ENCODE measurements around the gene SCRN3.
"Not testable (repeated sequence)": the region's sequence is repeated elsewhere in the genome, so short reads cannot be mapped to it uniquely, and the experiment has no call there.

SCRN3 gene

GRCh38 chr2:174389542-174389941 lies 6.0 kb upstream of the SCRN3 start:
- Mint-ChIP-seq H3K27ac (no peak overlapping the region), H3K27me3 (no peaks in the 10 kb centered on the region), H3K4me1 (peaks cover 30% of the 10 kb centered on the region), H3K36me3 (ENCODE audit: low read depth) (peaks cover 36% of the 10 kb centered on the region), H3K4me3 (no peak overlapping the region), H3K9me3 (no peaks in the 10 kb centered on the region)
- DNase-seq, result no peak
- no peak for ATAC-seq

- not testable (repeated sequence) for H3K4me3 Mint-ChIP-seq, DNase-seq, ATAC-seq, H3K27me3 Mint-ChIP-seq, H3K9me3 Mint-ChIP-seq, H3K27ac Mint-ChIP-seq
- peaks cover 34% of the 10 kb centered on the region for H3K36me3 Mint-ChIP-seq (ENCODE audit: low read depth)
- H3K4me1 Mint-ChIP-seq, result peaks cover 34% of the 10 kb centered on the region
Measured at GRCh38 chr2:174390303-174390702, 5.2 kb upstream of the SCRN3 start.

- DNase-seq, result no peak
- Mint-ChIP-seq H3K27ac (no peak overlapping the region), H3K27me3 (no peaks in the 10 kb centered on the region), H3K4me3 (no peak overlapping the region), H3K36me3 (ENCODE audit: low read depth) (peaks cover 21% of the 10 kb centered on the region), H3K4me1 (peaks cover 41% of the 10 kb centered on the region), H3K9me3 (no peaks in the 10 kb centered on the region)
- no peak for ATAC-seq
Measured at GRCh38 chr2:174392706-174393105, 2.8 kb upstream of the SCRN3 start.

- Mint-ChIP-seq H3K27ac (peak overlapping the region; percentile 88), H3K27me3 (no peaks in the 10 kb centered on the region), H3K4me1 (peaks cover 36% of the 10 kb centered on the region), H3K4me3 (peak overlapping the region; percentile 95), H3K9me3 (no peaks in the 10 kb centered on the region), H3K36me3 (ENCODE audit: low read depth) (peaks cover 13% of the 10 kb centered on the region)
- ATAC-seq (no peak), DNase-seq (no peak)
Measured at GRCh38 chr2:174395969-174396630, 570 bp downstream of the SCRN3 start.

- no peak overlapping the region for H3K27ac Mint-ChIP-seq
- DNase-seq (no peak), ATAC-seq (no peak)
- H3K9me3 Mint-ChIP-seq, result no peaks in the 10 kb centered on the region
- H3K36me3 Mint-ChIP-seq (ENCODE audit: low read depth), result peaks cover 9% of the 10 kb centered on the region
- H3K27me3 Mint-ChIP-seq, result no peaks in the 10 kb centered on the region
- H3K4me3 Mint-ChIP-seq, result no peak overlapping the region
- H3K4me1 Mint-ChIP-seq, result peaks cover 28% of the 10 kb centered on the region
Measured at GRCh38 chr2:174397773-174398172, 2.2 kb downstream of the SCRN3 start.

GRCh38 chr2:174399171-174399570 lies 3.6 kb downstream of the SCRN3 start:
- Mint-ChIP-seq H3K9me3 (no peaks in the 10 kb centered on the region), H3K4me1 (peaks cover 19% of the 10 kb centered on the region), H3K36me3 (ENCODE audit: low read depth) (peaks cover 12% of the 10 kb centered on the region), H3K27ac (no peak overlapping the region), H3K4me3 (no peak overlapping the region), H3K27me3 (no peaks in the 10 kb centered on the region)
- DNase-seq (no peak), ATAC-seq (no peak)

- Mint-ChIP-seq H3K4me3 (no peak overlapping the region), H3K9me3 (no peaks in the 10 kb centered on the region), H3K27ac (no peak overlapping the region), H3K27me3 (no peaks in the 10 kb centered on the region), H3K4me1 (peaks cover 12% of the 10 kb centered on the region), H3K36me3 (ENCODE audit: low read depth) (peaks cover 12% of the 10 kb centered on the region)
- DNase-seq (no peak), ATAC-seq (no peak)
Measured at GRCh38 chr2:174400853-174401252, 5.3 kb downstream of the SCRN3 start.

GRCh38 chr2:174403628-174404027 lies 8.1 kb downstream of the SCRN3 start:
- no peak for DNase-seq
- H3K27ac Mint-ChIP-seq, result no peak overlapping the region
- H3K4me3 Mint-ChIP-seq, result no peak overlapping the region
- no peaks in the 10 kb centered on the region for H3K27me3 Mint-ChIP-seq
- ATAC-seq, result no peak
- peaks cover under 1% of the 10 kb centered on the region for H3K4me1 Mint-ChIP-seq
- H3K9me3 Mint-ChIP-seq, result no peaks in the 10 kb centered on the region
- H3K36me3 Mint-ChIP-seq (ENCODE audit: low read depth), result peaks cover 14% of the 10 kb centered on the region

GRCh38 chr2:174410039-174410438 lies 14.5 kb downstream of the SCRN3 start:
- not testable (repeated sequence) for H3K4me3 Mint-ChIP-seq, H3K27me3 Mint-ChIP-seq, H3K4me1 Mint-ChIP-seq, ATAC-seq, H3K9me3 Mint-ChIP-seq, H3K27ac Mint-ChIP-seq, DNase-seq
- peaks cover 11% of the 10 kb centered on the region for H3K36me3 Mint-ChIP-seq (ENCODE audit: low read depth)

GRCh38 chr2:174412256-174412655 lies 16.7 kb downstream of the SCRN3 start:
- no peak for DNase-seq
- no peaks in the 10 kb centered on the region for H3K4me1 Mint-ChIP-seq
- H3K36me3 Mint-ChIP-seq (ENCODE audit: low read depth), result peaks cover 10% of the 10 kb centered on the region
- H3K27ac Mint-ChIP-seq, result no peak overlapping the region
- no peak overlapping the region for H3K4me3 Mint-ChIP-seq
- no peak for ATAC-seq
- H3K27me3 Mint-ChIP-seq, result no peaks in the 10 kb centered on the region
- no peaks in the 10 kb centered on the region for H3K9me3 Mint-ChIP-seq

- Mint-ChIP-seq H3K27ac (no peak overlapping the region), H3K27me3 (no peaks in the 10 kb centered on the region), H3K4me1 (no peaks in the 10 kb centered on the region), H3K9me3 (no peaks in the 10 kb centered on the region), H3K4me3 (no peak overlapping the region), H3K36me3 (ENCODE audit: low read depth) (peaks cover 23% of the 10 kb centered on the region)
- DNase-seq, result no peak
- no peak for ATAC-seq
Measured at GRCh38 chr2:174428214-174428613, 32.7 kb downstream of the SCRN3 start.

- Mint-ChIP-seq H3K27ac (no peak overlapping the region), H3K9me3 (no peaks in the 10 kb centered on the region)
Measured at GRCh38 chr2:174430066-174430465, 34.5 kb downstream of the SCRN3 start.

GRCh38 chr2:174431902-174432301 lies 36.4 kb downstream of the SCRN3 start:
- ATAC-seq (no peak), DNase-seq (no peak)
- Mint-ChIP-seq H3K4me1 (no peaks in the 10 kb centered on the region), H3K27ac (no peak overlapping the region), H3K27me3 (no peaks in the 10 kb centered on the region), H3K4me3 (no peak overlapping the region), H3K36me3 (ENCODE audit: low read depth) (peaks cover 31% of the 10 kb centered on the region), H3K9me3 (no peaks in the 10 kb centered on the region)

More at GRCh38 chr2:174430066-174430465, 34.5 kb downstream of the SCRN3 start:
- Mint-ChIP-seq H3K4me3 (no peak overlapping the region), H3K27me3 (no peaks in the 10 kb centered on the region), H3K36me3 (ENCODE audit: low read depth) (peaks cover 27% of the 10 kb centered on the region), H3K4me1 (no peaks in the 10 kb centered on the region)
- ATAC-seq (no peak), DNase-seq (no peak)

GRCh38 chr2:174436351-174436750 lies 40.8 kb downstream of the SCRN3 start:
- Mint-ChIP-seq H3K4me3 (no peak overlapping the region), H3K27ac (no peak overlapping the region), H3K4me1 (no peaks in the 10 kb centered on the region), H3K9me3 (no peaks in the 10 kb centered on the region), H3K36me3 (ENCODE audit: low read depth) (peaks cover 15% of the 10 kb centered on the region), H3K27me3 (no peaks in the 10 kb centered on the region)
- ATAC-seq (no peak), DNase-seq (no peak)

- H3K4me1 Mint-ChIP-seq, result no peaks in the 10 kb centered on the region
- ATAC-seq, result no peak
- no peak overlapping the region for H3K4me3 Mint-ChIP-seq
- no peaks in the 10 kb centered on the region for H3K27me3 Mint-ChIP-seq
- H3K9me3 Mint-ChIP-seq, result no peaks in the 10 kb centered on the region
- H3K27ac Mint-ChIP-seq, result no peak overlapping the region
- no peak for DNase-seq
- peaks cover 13% of the 10 kb centered on the region for H3K36me3 Mint-ChIP-seq (ENCODE audit: low read depth)
Measured at GRCh38 chr2:174438146-174438886, 42.8 kb downstream of the SCRN3 start.

Data from activated naive CD8-positive, alpha-beta T cell treated with anti-CD3 and anti-CD28 coated beads, Interleukin-2, amount 50 U/mL, for 24 hours (primary cell).